ENCODE results near the gene NYAP2. TPM values are rescaled to one million over a fixed set of nuclear protein-coding genes. Genes with fewer than 3 reads are reported as not detected.

The NYAP2 gene
- total and polyA plus RNA-seq, 2 of the 4 experiments (the other 2 are of a cell fraction): not detected

GRCh38 chr2:225355788-225356187 is 43.7 kb upstream of the NYAP2 start:
- ChIA-PET CTCF (no interaction called here), POLR2A (ENCODE audit: unreplicated experiment) (no interaction called here)
- no TSS peak for BruUV-seq (replicated peaks)
- dilution Hi-C loops (cut with HindIII; ENCODE audit: low sequenced_read_pairs, unreplicated experiment) (no loop called here), in situ Hi-C loops (cut with MboI; ENCODE audit: low sequenced_read_pairs) (no loop called here), intact Hi-C loops (cut with micrococcal nuclease) (no loop called here)
- no peak overlapping the region for H4K5ac ChIP-seq (ENCODE audit: low read depth, low read length)
- no CpG with 5 or more reads among the region's 3 CpGs for WGBS, 2 experiments (ENCODE audit: extremely low coverage in 2 of 2, insufficient read length in 1 of 2)
- H3K4me1 ChIP-seq (ENCODE audit: control insufficient read depth, insufficient read depth, low read length): no peaks in the 10 kb centered on the region; the same call in 1 of the 2 replicates
- no peak overlapping the region for H3K9ac ChIP-seq (ENCODE audit: low read depth, low read length)
- H2AK5ac ChIP-seq (ENCODE audit: low read depth, low read length): no peak overlapping the region
- no peak overlapping the region for H2BK120ac ChIP-seq (ENCODE audit: low read depth, low read length)
- TF ChIP-seq SMC3 (IDR thresholded peaks at IDR 0.05; ENCODE audit: low read depth, low read length) (no peak), ELK1 (IDR thresholded peaks at IDR 0.05; ENCODE audit: borderline replicate concordance, low read depth, low read length) (no peak), MAZ (IDR thresholded peaks at IDR 0.05; ENCODE audit: borderline replicate concordance, low read depth, low read length) (no peak), RFX5 (IDR thresholded peaks at IDR 0.05; ENCODE audit: low read depth, low read length) (no peak), RCOR1 (IDR thresholded peaks at IDR 0.05; ENCODE audit: insufficient replicate concordance, low read length) (no peak), USF2 (IDR thresholded peaks at IDR 0.05; ENCODE audit: low read depth, low read length) (no peak), FOS (IDR thresholded peaks at IDR 0.05; ENCODE audit: low read depth, low read length) (no peak)
- H3K36me3 ChIP-seq (ENCODE audit: control insufficient read depth, insufficient read depth, low read length): no peaks in the 10 kb centered on the region
- H2AFZ ChIP-seq (replicated peaks; ENCODE audit: low read length, poor library complexity): no peak overlapping the region
- no peak overlapping the region for H3K27ac ChIP-seq (ENCODE audit: insufficient read depth, low read length)
- no peak overlapping the region for H4K91ac ChIP-seq (ENCODE audit: insufficient read depth, low read depth, low read length)
- H3K9me3 ChIP-seq (ENCODE audit: control insufficient read depth, insufficient read depth, low read length): no peaks in the 10 kb centered on the region
- H3K9me1 ChIP-seq (ENCODE audit: insufficient read depth, low read length): no peaks in the 10 kb centered on the region
- no peak overlapping the region for H2BK15ac ChIP-seq (ENCODE audit: low read depth, low read length)
- H3K4me3 ChIP-seq (ENCODE audit: insufficient read depth, low read depth, low read length): no peak overlapping the region
- no peak for DNase-seq
- H4K8ac ChIP-seq (ENCODE audit: low read depth in 2 of 2, low read length in 2 of 2): no peak overlapping the region
- no peak overlapping the region for H3K4ac ChIP-seq (ENCODE audit: low read depth, low read length)
- H3K14ac ChIP-seq (replicated peaks; ENCODE audit: low read depth, low read length): no peak overlapping the region
- H4K20me1 ChIP-seq (ENCODE audit: insufficient read depth, low read length): no peaks in the 10 kb centered on the region
- peaks cover 3% of the 10 kb centered on the region; the same call in 1 of the 2 replicates for H3K27me3 ChIP-seq (ENCODE audit: control insufficient read depth, insufficient read depth, low read length)
- H3K18ac ChIP-seq (ENCODE audit: low read depth, low read length): no peak overlapping the region
- H3K23ac ChIP-seq (ENCODE audit: low read depth, low read length): no peak overlapping the region
- H2BK20ac ChIP-seq (ENCODE audit: low read depth, low read length): no peak overlapping the region
- ATAC-seq (ENCODE audit: low read depth): no peak
- H2BK5ac ChIP-seq (ENCODE audit: low read depth, low read length, poor library complexity, severe bottlenecking): no peak overlapping the region
- no peaks in the 10 kb centered on the region for H3K79me1 ChIP-seq (ENCODE audit: low read depth in 1 of 2, low read length in 2 of 2)
- no peak overlapping the region for H3K56ac ChIP-seq (ENCODE audit: extremely low read depth, insufficient read depth, low read length)
- no peak overlapping the region for H3K4me2 ChIP-seq (ENCODE audit: low read depth, low read length)
- H2AK9ac ChIP-seq (replicated peaks; ENCODE audit: low read depth, low read length, poor library complexity): no peak overlapping the region
